Measurements from ENCODE around the gene DUOX1. TPM values are rescaled to one million over a fixed set of nuclear protein-coding genes. Genes with fewer than 3 reads are reported as not detected.
"Not testable (repeated sequence)": the region's sequence is repeated elsewhere in the genome, so short reads cannot be mapped to it uniquely, and the experiment has no call there.

DUOX1 gene
- total RNA-seq (2021; ENCODE audit: unreplicated experiment): 19.6 TPM
- polyA plus RNA-seq (2012): 11.1 and 11.3 TPM in 2 replicates
- percentile 54 among the genes with signal in this experiment for Bru-seq, nascent RNA
- BruChase-seq, experiment 1, labeled RNA remaining after a 6-hour chase: percentile 56 among the genes with signal in this experiment
- BruChase-seq, experiment 2, labeled RNA remaining after a 2-hour chase: percentile 61 among the genes with signal in this experiment
- long read RNA-seq, partial matches to known transcripts: 9 of 20 reads
- long read RNA-seq, other reads (novel, unspliced or antisense): 11 of 20 reads

GRCh38 chr15:45129651-45130129 is at the start of gene DUOX1, which contains the start of gene DUOXA1:
DUOX1 (plus strand) TSS chr15:45129994; CDS start chr15:45131967, 1,973 bp downstream.
DUOXA1 (minus strand) TSS chr15:45129879; CDS start chr15:45123014, 6,865 bp downstream.
- peak; percentile 95 for ATAC-seq
- ChIA-PET CTCF (interaction anchor here (0.9 to 6.0 kb wide), 3 partner anchors 8 to 33 kb away, joined by 3 to 40 read pairs (median 4); no protein-coding TSS in a partner anchor), RAD21 (ENCODE audit: low non-redundant PET in 1 of 2, low total read pairs in 2 of 2, uncharacterized antibody in 2 of 2, unreplicated experiment in 2 of 2) (no interaction called here), POLR2A (interaction anchor here (0.7 to 2.8 kb wide), 2 partner anchors 12 to 33 kb away, joined by 3 to 5 read pairs; no protein-coding TSS in a partner anchor)
- H3K9me3 ChIP-seq (ENCODE audit: control insufficient read depth in 1 of 2, insufficient read depth in 1 of 2, low read depth in 1 of 2, low read length in 2 of 2): no peaks in the 10 kb centered on the region
- H3K27me3 ChIP-seq (ENCODE audit: insufficient read depth, low read length): no peaks in the 10 kb centered on the region
- peak within 1 kb of the TSS; percentile 87 for H3K4me2 ChIP-seq (ENCODE audit: low read length)
- peak within 1 kb of the TSS; percentile 40; the same call in 1 of the 2 replicates for H3K27ac ChIP-seq (ENCODE audit: low read depth, low read length)
- TF ChIP-seq POLR2AphosphoS5 (IDR thresholded peaks at IDR 0.05; ENCODE audit: low read depth, low read length) (peak; percentile 79), MAX (IDR thresholded peaks at IDR 0.05) (peak; percentile 52; the same call in 1 of the 2 replicates), ZFX (IDR thresholded peaks at IDR 0.05) (peak; percentile 57), YY1 (IDR thresholded peaks at IDR 0.05; ENCODE audit: extremely low read depth, insufficient replicate concordance, low read depth, low read length) (peak; percentile 20), RAD21 (IDR thresholded peaks at IDR 0.05; ENCODE audit: low read depth) (no peak), SP1 (IDR thresholded peaks at IDR 0.05; ENCODE audit: low read depth) (no peak)
- H3K36me3 ChIP-seq (ENCODE audit: control insufficient read depth in 1 of 2, insufficient read depth in 2 of 2, low read length in 2 of 2): no peaks in the 10 kb centered on the region
- no peaks in the 10 kb centered on the region for H3K9me2 ChIP-seq (ENCODE audit: insufficient read depth)
- no peaks in the 10 kb centered on the region for H3K79me2 ChIP-seq (ENCODE audit: insufficient read depth, low read length)
- no peaks in the 10 kb centered on the region for H4K20me1 ChIP-seq (ENCODE audit: insufficient read depth)
- intact Hi-C loops (cut with micrococcal nuclease): loop anchor here (10.0 kb wide), 1 partner anchor 165 kb away; no protein-coding TSS in a partner anchor
- peak within 1 kb of the TSS; percentile 34 for H2AFZ ChIP-seq (ENCODE audit: low read depth, low read length, poor library complexity, severe bottlenecking)
- peak within 1 kb of the TSS; percentile 62 for H3K9ac ChIP-seq (ENCODE audit: low read length)
- DNase-seq (ENCODE audit: low read depth, low spot score): peak; percentile 16
- H3K4me1 ChIP-seq (ENCODE audit: control insufficient read depth in 1 of 2, insufficient read depth in 2 of 2, low read length in 2 of 2): peaks cover 7 to 12% of the 10 kb centered on the region in 2 experiments; a peak in 3 of 4 replicates
- BruUV-seq (replicated peaks): no TSS peak
- H3K4me3 ChIP-seq (replicated peaks in 1 of 2; ENCODE audit: low read depth in 1 of 2, low read length in 2 of 2): peak within 1 kb of the TSS; percentile 67 to 68

- H3K4me3 ChIP-seq (replicated peaks in 1 of 2; ENCODE audit: low read depth in 1 of 2, low read length in 2 of 2); intact Hi-C loops (cut with micrococcal nuclease); H3K79me2 ChIP-seq (ENCODE audit: insufficient read depth, low read length); H3K27ac ChIP-seq (ENCODE audit: low read depth, low read length); BruUV-seq (replicated peaks); H2AFZ ChIP-seq (ENCODE audit: low read depth, low read length, poor library complexity, severe bottlenecking); H4K20me1 ChIP-seq (ENCODE audit: insufficient read depth); H3K9me3 ChIP-seq (ENCODE audit: control insufficient read depth in 1 of 2, insufficient read depth in 1 of 2, low read depth in 1 of 2, low read length in 2 of 2); DNase-seq (ENCODE audit: low read depth, low spot score); H3K4me1 ChIP-seq (ENCODE audit: control insufficient read depth in 1 of 2, insufficient read depth in 2 of 2, low read length in 2 of 2); H3K36me3 ChIP-seq (ENCODE audit: control insufficient read depth in 1 of 2, insufficient read depth in 2 of 2, low read length in 2 of 2); H3K27me3 ChIP-seq (ENCODE audit: insufficient read depth, low read length); CTCF ChIA-PET; H3K9me2 ChIP-seq (ENCODE audit: insufficient read depth); H3K9ac ChIP-seq (ENCODE audit: low read length); POLR2A ChIA-PET; ATAC-seq; RAD21 ChIA-PET (ENCODE audit: low non-redundant PET in 1 of 2, low total read pairs in 2 of 2, uncharacterized antibody in 2 of 2, unreplicated experiment in 2 of 2); H3K4me2 ChIP-seq (ENCODE audit: low read length): not testable (repeated sequence)
Measured at GRCh38 chr15:45080593-45080992, 49.2 kb upstream of the DUOX1 start.

- H3K9ac ChIP-seq (ENCODE audit: low read length); DNase-seq (ENCODE audit: low read depth, low spot score); CTCF ChIA-PET; POLR2A ChIA-PET; intact Hi-C loops (cut with micrococcal nuclease); H3K79me2 ChIP-seq (ENCODE audit: insufficient read depth, low read length); RAD21 ChIA-PET (ENCODE audit: low non-redundant PET in 1 of 2, low total read pairs in 2 of 2, uncharacterized antibody in 2 of 2, unreplicated experiment in 2 of 2); H3K4me2 ChIP-seq (ENCODE audit: low read length); H3K4me3 ChIP-seq (replicated peaks in 1 of 2; ENCODE audit: low read depth in 1 of 2, low read length in 2 of 2); H3K4me1 ChIP-seq (ENCODE audit: control insufficient read depth in 1 of 2, insufficient read depth in 2 of 2, low read length in 2 of 2); BruUV-seq (replicated peaks); H3K9me2 ChIP-seq (ENCODE audit: insufficient read depth); H3K9me3 ChIP-seq (ENCODE audit: control insufficient read depth in 1 of 2, insufficient read depth in 1 of 2, low read depth in 1 of 2, low read length in 2 of 2); H2AFZ ChIP-seq (ENCODE audit: low read depth, low read length, poor library complexity, severe bottlenecking); H3K27ac ChIP-seq (ENCODE audit: low read depth, low read length); ATAC-seq; H4K20me1 ChIP-seq (ENCODE audit: insufficient read depth); H3K27me3 ChIP-seq (ENCODE audit: insufficient read depth, low read length); H3K36me3 ChIP-seq (ENCODE audit: control insufficient read depth in 1 of 2, insufficient read depth in 2 of 2, low read length in 2 of 2): not testable (repeated sequence)
Measured at GRCh38 chr15:45082412-45082811, 47.4 kb upstream of the DUOX1 start.

Data from HCT116 (cell line).